Nucleus accumbens (tissue), 56 donors: ENCODE data around the gene SOWAHB.

Source experiments
- DNase-seq, 56 donors: peaks; one replicate each; lab custom pipeline; 2025; lab: John Stamatoyannopoulos, UW

SOWAHB gene, protein sequence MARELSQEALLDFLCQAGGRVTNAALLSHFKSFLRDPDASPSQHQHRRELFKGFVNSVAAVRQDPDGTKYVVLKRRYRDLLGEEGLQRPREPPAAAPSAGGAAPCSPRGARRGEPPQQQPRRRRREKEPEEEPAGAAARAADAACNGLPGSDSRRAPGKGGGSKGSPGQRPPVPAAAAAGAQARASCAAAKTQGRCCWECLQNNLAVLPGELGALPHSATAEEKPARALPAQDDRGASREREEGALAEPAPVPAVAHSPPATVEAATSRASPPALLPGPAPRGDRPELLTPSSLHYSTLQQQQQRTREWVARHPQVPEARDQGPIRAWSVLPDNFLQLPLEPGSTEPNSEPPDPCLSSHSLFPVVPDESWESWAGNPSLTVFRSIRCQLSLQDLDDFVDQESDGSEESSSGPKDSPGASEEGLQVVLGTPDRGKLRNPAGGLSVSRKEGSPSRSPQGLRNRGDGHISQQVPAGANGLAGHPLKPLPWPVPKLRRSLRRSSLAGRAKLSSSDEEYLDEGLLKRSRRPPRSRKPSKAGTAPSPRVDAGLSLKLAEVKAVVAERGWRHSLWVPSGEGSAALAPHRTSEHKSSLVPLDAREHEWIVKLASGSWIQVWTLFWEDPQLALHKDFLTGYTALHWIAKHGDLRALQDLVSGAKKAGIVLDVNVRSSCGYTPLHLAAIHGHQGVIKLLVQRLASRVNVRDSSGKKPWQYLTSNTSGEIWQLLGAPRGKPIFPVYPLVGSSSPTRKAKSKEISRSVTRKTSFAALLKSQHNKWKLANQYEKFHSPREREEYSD

DNA sequence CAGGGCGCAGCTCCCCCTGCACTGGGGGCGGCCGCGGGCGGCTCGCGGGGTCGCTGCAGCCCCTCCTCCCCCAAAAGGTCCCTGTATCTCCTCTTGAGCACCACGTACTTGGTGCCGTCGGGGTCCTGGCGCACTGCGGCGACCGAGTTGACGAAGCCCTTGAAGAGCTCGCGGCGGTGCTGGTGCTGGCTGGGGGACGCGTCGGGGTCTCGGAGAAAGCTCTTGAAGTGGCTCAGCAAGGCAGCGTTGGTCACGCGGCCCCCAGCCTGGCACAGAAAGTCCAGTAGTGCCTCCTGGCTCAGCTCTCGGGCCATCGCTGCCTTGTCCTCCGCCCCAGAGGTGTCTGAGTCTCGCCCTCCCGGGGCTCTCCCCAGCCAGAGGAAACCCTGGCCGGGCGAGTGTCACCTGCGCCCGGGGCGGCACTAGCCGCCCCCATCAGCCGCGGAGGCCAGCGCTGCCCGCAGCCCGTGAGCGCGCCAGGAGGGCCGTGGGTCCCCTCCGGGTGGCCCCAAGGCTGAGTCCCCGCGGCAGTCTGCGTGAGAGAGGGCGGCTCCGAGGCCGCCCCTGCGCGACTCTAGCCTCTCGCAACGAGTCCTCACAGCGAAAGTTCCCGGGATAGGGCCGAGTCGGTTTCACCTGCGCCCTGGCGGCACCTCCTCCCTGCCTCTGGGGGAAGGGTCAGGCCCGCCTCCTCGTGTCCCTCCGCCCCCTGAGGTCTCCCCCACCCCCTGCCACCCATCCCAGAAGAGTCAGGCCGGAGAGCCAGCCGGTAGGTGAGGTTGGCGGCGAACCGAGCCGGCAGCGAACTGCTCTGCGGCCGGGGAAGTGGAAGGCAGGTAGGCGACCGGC, at the start of gene SOWAHB:
TSS of gene SOWAHB (minus strand) at position 609 of the 849 bp plus-strand sequence. CDS start at position 314, 295 bp downstream.
- no peak for DNase-seq

DNA sequence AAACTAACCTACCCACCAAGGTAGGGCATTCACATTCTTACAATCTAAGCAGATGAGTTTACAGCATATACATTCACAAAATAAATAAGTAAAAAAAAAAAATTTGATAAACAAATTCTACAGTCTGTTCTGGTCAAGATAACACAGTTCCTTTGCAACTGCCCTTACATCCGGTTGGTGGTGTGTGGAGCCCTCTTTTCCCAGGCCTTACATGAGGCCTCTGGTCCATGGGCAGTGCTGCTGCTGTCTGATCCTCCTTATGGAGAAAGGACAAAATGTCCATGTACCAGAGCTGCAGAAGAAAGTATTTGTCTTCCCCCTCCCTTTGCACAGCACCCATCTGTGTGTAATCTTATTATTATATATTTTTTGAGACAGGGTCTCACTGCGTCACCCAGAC, 49.4 kb upstream of the SOWAHB start:
- DNase-seq: no peak

DNA sequence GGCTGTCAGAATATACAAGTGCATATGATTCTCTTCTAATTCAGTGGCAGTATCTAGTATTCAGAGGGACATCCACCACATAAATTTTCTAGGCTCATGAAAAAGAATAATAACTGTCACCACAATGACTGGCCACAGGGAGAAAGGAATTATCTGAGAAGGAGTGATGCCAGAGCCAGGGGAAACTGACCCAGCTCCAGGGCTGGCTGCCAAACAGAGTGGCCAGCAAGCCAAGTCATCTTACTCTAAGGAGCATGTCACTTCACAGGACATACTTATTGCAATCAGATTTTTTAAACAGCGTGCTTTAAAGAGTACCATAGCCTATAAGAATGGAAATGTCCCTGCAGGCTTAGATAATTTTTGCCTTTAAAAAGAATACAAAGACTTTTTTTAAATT, 45.8 kb upstream of the SOWAHB start:
- DNase-seq: peak in 8 of 56 donors; percentile 2 to 46 (median 14)

DNA sequence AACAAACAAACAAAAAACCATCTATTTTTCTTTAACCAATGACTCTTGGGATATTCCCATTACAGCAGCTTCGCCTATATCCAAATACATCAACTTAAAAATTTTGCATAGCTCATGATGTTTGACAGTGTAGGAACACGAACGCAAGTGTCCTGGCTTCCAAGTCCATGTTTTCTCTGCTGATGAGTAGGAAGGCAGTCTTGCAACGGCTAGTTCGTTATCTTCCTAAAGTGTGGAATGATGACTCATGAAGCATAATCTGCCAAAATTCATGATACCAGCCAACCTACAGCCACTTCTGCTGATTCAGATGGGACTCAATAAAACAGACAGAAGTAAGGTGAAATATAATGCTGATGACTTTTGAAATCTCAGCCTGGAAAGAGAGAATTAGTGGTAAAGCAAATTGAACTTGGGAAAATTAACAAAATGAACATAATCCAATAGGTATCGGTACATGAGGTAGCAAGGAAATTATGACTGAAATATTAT, 45.2 kb upstream of the SOWAHB start:
- DNase-seq: no peak

DNA sequence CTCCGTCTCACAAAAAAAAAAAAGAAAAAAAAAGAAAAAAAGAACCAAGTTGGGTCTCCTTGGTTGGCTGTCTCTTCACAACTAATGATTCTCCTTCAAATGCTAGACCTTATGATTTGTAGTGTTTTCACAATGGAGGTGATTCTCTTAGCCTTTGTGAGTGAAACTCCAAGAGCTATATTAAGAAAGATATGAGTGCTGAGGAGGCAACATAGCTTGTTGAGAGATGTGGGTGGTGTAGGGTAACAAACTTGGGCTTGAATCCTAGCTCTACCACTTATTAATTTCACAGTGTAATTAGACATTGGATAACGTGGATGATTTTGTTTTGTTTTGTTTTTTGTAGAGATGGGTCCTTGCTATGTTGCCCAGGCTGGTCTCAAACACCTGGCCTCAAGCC, 41.2 kb upstream of the SOWAHB start:
- DNase-seq: no peak

DNA sequence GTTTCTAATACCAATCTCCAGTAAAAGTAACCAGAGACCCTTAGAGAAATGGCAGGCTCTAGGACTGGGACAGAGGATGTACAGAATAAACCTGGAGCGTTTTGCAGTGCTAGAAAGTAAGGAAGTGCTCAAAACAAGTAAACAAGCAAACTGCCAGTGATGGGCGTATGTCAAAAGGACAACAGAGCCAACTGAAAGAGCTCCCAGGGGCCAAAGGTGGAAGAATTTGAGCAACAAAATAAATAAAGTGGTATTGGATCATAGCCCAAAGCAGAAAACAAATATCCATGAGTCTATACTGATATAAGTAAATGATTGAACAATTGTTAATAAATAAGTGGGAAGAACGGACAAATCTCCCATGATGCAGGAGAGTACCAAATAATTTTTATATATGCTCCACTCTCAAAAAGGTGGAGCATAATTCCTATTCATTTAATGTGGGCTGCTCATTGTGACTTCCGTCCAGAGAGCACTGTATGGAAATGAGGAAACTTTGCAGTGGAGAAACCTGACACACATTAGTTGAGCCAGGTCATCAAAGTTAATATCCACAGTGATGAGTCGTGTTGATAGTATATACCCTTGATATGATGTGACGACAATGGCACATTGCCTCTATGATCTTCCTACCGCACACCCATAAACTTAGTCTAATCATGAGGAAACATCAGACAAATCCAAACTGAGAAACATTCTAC, 33.8 kb upstream of the SOWAHB start:
- no peak for DNase-seq

DNA sequence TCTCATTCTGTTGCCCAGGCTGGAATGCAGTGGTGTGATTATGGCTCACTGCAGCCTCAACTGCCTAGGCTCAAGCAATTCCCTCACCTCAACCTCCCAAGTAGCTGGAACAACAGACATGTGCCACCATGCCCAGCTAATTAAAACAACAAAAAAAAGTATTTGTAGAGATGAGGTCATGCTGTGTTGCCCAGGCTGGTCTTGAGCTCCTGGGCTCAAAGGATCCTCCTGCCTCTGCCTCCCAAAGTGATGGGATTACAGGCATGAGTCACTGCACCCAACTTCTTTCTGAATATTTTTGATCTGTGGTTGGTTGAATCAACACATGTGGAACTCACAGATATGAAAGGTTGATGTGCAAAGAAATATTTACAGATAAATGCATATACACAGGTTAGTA, 33.1 kb upstream of the SOWAHB start:
- DNase-seq: no peak

DNA sequence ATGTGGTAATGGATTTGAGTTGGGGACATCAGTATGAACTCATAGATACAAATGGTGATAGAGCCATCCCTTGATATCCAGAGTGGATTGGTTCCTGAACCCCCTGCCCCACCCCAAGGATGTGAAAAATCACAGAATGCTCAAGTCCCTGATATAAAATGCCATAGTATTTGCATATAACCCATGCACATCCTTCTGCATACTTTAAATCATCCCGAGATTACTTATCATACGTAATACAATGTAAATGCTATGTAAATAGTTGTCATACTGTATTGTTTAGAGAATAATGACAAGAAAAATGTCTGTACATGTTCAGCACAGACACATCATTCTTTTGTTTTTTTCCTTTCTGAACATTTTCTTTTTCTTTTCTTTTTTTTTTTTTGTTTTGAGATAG, 32.7 kb upstream of the SOWAHB start:
- DNase-seq: no peak

DNA sequence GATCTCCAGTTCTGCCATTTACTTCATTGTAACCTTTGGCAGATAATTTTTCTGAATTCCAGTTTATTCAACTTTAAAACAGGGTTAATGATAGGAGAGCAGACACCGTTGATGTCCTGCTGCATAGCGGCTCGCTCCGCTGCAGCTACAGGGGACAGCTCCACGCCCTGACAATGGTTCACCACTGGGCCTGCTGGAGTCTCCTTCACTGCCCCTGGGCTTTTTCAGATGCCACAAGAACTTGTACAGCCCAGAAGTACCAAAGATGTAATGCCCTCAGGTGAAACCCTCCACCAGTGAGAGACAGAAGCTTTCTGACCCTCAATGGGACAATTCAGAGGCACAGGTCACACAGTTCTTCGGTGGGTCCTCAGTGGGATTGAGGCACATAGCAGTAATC, 28.9 kb upstream of the SOWAHB start:
- no peak for DNase-seq

DNA sequence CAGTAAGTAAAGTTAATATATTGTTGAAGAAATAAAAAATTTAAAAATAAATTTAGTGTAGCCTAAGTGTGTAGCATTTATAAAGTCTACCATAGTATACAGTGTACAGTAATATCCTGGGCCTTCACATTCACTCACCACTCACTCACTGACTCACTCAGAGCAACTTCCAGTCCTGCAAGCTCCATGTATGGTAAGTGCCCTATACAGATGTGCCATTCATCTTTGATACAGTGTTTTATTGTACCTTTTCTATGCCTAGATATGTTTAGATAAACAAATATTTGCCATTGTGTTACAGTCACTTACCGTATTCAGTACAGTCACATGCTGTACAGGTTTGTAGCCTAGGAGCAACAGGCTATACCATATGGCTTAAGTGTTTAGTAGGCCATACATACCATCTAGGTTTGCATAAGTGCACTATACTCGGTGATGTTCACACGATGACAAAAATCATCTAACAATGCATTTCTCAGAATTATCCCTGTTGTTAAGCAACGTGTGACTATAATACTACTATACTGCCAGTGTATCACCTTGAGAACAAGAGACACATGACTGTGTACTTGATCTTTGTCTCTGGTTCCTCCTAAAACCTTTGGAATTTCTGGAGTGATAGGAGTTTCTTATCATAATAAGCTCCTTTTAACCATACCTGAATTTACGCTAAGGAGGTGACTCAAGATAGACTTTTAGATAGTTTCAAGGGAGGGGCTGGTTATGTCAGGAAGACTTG, 25.8 kb upstream of the SOWAHB start:
- DNase-seq: no peak

DNA sequence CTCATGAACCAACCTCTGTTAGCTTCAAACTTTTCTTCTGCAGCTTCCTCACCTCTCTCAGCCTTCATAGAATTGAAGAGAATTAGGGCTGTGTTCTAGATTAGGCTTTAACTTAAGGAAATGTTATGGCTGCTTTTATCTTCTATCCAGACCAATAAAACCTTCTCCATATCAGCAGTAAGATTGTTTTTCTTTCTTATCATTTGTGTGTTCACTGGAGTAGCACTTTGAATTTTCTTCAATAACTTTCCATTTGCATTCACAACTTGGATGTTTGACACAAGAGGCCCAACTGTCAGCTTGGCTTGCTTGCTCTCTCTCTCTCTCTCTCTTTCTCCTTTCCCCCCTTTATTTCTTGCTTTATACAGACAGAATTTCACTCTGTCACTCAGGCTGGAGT, 22.8 kb upstream of the SOWAHB start:
- DNase-seq: no peak

DNA sequence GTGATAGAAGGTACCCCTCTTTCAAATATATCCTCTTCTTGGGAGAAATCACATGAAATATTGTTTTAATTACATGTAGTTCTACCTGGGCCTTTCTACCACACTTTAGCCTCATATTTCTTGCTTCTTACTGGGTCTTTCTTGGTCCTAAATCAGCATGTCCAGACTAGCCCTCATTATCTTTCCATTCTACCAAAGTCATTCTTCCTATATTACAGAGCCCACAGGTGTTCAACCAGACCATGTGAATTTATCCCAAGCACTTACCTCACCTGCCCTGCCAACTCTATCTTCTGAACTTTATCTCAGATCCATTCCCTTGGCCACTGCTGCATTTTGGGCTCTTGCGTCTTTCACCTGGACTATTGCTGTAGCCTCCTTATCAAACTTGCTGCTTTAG, 11.8 kb upstream of the SOWAHB start:
- DNase-seq: no peak

DNA sequence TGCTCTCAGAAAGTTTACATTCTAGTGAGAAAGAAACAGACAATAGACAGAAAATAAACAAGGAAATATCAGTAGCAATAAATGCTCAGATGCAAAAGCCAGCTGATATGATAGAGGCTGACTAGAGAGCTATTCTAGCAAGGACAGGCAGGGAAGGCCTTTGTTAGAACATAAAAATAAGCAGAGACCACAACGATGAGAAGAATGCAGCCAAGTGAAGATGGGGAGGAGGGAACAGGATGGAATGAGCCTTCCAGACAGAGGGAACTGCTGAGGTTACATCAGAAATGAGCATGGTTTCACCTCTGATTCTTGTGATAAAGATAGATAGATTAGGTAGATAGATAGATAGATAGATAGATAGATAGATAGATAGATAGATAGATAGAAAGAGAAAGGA, 7.6 kb upstream of the SOWAHB start:
- no peak for DNase-seq

DNA sequence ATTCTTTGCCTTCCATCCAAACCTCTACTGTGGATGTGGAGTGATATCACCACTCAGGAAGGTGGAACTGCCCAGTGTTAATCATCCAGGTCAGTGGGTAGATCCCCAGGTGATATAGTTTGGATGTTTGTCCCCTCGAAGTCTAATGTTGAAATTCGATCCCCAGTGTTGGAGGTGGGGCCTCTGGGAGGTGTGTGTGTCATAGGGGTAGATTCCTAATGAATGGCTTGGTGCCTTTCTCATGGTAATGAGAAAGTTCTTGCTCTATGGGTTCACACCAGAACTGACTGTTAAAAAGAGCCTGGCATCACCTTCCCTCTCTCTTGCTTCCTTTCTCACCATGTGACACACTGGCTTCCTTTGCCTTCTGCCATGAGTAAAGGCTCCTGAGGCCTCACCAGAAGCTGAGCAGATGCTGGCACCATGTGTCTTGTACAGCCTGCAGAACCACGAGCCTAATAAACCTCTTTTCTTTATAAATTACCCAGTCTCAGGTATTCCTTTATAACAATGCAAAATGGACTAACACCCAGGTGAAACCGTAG, 6.8 kb upstream of the SOWAHB start:
- DNase-seq: no peak

DNA sequence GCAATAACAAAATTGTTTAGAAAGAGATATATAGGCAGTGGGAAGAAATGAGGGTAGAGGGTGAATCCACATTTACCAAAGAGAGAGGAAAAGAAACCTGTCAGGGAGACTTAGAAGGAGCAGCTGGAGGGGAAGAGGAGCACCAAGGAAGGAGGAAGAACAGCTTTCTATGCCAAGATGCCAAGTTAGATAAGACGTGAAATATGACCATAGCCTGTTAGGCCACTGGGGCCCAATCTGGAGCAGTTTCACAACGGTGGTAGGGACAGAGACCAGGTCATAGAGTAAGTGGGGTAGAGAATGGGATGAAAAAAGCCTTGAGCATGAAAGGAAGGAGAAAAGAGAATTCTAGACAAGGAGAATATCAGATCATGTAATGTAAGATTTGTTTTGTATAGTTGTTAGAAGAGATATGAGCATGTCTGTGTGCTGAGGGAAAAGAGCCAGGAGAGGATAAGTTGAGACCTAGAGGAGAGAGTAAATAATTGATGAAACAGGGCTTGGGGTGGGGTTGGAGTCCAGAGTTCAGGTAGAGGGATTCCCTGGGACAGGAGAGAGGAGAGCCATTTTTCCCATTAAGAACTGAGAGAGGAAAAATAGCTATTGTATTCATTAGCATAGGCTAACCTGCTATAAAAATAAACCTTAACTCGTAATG, 4.4 kb upstream of the SOWAHB start:
- DNase-seq: no peak

DNA sequence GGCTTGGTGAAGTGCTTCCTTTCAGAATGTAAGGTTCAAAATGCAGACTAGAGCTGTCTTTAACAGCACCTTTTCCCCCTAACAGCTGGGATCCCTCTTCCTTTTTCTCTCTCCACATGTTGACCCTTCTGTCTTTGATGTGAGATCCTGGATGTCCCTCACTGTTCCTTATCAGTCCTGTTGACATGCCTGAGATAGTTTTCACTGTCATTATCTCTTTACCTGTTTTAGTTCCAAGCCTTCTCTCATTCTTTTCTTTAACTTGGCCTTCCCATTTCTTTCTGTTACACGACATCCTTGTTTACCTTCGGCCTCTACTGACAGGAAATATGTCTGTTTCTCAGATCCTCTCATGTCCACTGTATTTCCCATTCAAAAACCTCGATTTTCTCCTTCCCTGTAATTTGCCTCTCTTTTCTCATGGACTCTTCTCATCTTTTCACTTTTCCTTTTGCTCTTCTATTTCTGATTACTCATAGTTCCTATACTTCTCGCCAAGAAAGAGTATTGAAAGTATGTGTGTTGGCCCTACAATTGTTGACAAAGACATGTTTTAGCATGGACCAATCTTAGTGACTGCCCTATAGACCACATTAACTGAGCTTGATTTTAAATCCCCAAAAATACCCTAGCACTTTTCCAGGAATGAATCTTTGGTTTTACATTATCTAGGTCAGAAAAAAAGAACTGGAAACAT, 1.2 kb upstream of the SOWAHB start:
- DNase-seq: no peak

DNA sequence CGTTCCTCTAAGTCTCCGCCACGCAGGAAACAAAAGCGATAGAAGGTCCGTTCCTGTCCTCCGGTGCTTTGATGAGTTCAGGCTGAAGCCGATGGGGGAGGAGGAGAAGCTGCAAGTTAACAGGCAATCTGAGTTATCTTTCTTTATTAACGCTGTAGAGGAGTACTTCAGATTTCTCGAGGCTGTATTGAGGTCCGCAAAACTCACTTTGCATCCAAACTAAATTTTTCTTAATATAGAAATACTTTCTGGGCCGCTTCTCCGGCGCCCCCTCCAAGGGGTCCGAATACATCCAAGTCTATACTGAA, 395 bp upstream of the SOWAHB start:
- DNase-seq: no peak
